ENCODE data around the gene POM121L2.
"Not testable (repeated sequence)": the region's sequence is repeated elsewhere in the genome, so short reads cannot be mapped to it uniquely, and the experiment has no call there.

Gene POM121L2

GRCh38 chr6:27293436-27294098 is 18.5 kb downstream of the POM121L2 start:
- DNase-seq, result no peak

GRCh38 chr6:27290850-27291208 is 21.2 kb downstream of the POM121L2 start:
- DNase-seq, result no peak

- DNase-seq, result no peak
These were observed 21.8 kb downstream of the POM121L2 start for GRCh38 chr6:27290065-27290849.

GRCh38 chr6:27288136-27289044 is 23.7 kb downstream of the POM121L2 start:
- DNase-seq, result no peak

GRCh38 chr6:27287751-27288135 is 24.3 kb downstream of the POM121L2 start:
- DNase-seq, result no peak

DNA sequence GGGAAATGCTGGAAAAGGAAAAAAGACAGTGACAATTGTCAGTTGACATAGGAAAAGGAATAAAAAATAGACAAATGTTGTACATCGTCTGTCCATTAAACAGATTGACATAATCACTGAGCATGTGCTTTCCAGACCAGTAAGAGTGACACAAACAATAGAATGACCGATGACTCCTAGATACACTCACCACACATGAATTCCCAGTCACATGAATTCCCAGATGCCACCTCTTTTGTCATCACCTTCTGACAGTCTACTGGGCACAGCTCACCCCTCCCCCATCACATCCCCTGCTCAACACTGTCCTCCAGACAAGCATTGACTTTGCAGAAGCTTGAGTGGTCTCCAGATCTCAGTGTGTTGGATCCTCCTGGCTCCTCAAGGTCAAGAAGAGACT is 25.9 kb downstream of the POM121L2 start:
- no peak for DNase-seq

DNA sequence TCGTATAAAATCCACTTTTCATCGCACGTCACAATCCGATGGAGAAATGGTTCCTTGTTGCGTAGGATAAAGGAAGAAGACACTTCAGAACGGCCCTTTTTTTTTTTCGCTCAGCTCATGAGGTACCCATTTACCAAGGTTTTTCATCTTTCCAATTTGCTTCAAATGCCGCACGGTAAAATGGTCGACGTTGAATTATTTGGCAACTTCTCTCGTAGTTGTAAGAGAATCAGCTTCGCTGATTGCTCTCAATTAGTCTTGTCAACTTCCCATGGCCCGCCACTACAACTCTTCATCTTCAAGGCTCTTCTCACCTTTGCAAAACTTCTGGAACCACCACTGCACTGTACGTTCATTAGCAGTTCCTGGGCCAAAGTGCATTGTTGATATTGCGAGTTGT is 28.8 kb downstream of the POM121L2 start:
- no peak for DNase-seq

- no peak for DNase-seq
These were observed 30.5 kb downstream of the POM121L2 start for GRCh38 chr6:27281569-27281968.

GRCh38 chr6:27281105-27281539 is 31.0 kb downstream of the POM121L2 start:
- no peak for DNase-seq

- no peak for DNase-seq
These were observed 31.5 kb downstream of the POM121L2 start for GRCh38 chr6:27280540-27281000.

DNA sequence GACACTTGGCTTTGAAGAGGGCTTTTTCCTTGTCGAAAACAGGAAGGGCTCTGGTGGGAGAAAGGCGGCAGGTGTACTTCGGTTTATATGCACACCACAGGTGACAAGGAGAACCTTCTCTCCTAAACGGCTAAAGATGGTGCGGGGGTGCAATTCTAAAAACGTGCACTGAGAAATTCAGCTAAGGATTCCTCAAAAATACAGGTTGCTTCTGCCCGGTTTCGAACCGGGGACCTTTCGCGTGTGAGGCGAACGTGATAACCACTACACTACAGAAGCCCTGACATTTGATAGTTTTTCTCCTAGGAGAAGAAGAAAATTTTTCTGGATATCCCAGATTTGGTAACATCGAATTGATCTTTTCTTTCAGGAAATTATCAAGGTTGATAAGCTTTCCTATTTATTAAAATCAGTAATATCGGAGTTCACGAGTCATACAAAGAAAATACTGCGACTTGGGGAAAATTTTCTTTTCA is 32.0 kb downstream of the POM121L2 start:
- DNase-seq, result no peak

GRCh38 chr6:27279513-27280063 is 32.5 kb downstream of the POM121L2 start:
- DNase-seq, result no peak

- no peak for DNase-seq
These were observed 36.8 kb downstream of the POM121L2 start for GRCh38 chr6:27275025-27275956.

- no peak for DNase-seq
These were observed 38.3 kb downstream of the POM121L2 start for GRCh38 chr6:27273783-27274182.

DNA sequence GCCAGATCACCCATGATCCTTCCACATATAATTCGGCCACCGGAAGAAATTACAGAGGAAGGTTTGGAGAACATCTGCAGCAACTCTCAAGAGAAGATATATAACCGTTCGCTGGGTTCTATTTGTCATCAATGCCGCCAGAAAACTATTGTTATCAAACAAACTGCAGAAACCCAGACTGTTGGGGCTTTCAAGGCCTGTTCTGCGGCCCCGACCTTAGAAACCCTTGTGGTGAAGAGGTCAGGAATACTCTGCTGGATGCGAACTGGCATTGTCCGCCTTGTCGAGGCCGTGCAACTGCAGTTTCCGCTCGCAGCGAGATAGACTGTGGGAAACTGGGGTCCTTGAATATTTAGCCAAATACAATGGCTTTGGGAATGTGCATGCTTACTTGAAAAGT is 43.3 kb downstream of the POM121L2 start:
- DNase-seq, result no peak

DNA sequence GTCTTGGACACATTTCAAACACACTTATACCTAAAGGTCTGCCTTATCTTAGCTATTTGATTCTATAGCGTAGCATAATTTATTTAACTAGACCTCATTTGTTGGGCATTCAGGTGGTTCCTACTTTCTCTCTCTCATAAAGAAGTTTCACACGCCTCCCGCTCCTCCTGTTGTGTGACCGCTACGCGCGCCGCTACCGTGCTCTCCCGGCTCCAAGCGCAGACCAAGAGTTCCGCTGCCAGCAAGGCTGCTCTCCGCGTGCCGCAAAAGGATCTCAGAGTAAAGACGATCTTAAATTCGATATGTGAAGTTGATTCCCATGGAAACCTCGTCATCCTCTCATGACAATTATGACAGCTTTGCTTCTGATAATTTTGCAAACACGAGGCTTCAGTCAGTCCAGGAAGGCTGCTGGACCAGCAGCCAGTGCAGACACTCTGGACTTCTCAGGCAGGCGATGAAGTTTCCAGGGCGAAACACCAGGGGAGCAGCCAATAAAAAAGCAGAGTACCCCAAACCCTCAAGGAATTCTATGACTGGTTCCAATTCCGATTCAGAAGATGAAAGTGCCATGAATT is 44.1 kb downstream of the POM121L2 start:
- DNase-seq, result no peak

- DNase-seq, result not testable (repeated sequence)
These were observed 45.1 kb downstream of the POM121L2 start for GRCh38 chr6:27267003-27267402.

GRCh38 chr6:27263886-27264285 is 48.2 kb downstream of the POM121L2 start:
- DNase-seq, result no peak

GRCh38 chr6:27260836-27261375 is 51.2 kb downstream of the POM121L2 start:
- DNase-seq, result no peak

DNA sequence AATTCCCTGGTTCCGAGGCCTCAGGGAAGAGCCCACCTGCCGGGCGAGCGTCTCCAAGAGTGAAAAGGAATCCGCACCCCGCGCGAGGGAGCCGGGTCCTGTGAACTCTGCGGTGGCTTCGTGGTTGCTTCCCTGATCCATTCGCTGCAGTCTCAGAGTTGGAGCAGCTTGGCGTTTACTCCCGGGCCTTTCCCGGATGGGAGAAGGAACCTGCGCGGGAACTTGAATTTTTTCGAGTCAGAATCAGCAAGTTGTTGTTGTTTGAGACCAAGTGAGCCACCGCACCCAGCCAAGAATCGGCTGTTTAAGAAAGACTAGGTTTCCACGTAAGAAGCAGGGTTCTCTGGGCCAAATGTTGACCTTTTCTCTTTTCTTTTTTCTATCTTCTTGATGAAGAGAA is 51.7 kb downstream of the POM121L2 start:
- DNase-seq, result no peak
